Measurements from ENCODE around the gene AFAP1L1.
"Not testable (repeated sequence)": the region's sequence is repeated elsewhere in the genome, so short reads cannot be mapped to it uniquely, and the experiment has no call there.

Gene AFAP1L1

DNA sequence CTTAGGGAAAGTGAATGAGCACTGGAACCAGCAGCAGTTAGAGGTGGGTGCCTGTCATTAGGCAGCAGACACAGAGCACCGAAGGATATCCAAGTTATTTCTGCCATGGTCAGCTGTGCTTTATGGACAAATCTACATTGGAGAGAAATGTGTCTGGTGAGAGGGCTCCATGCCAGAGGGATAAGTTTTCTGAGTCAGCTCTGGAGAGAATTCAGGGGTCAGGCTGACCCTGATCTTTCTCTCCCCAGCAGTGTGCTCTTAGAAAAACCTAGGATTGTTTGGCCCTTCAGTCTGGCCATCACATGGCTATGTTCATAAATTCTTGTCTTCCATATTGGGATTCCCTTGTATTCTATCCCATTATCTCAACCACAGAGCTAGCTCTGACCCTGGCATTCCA is 116.3 kb downstream of the AFAP1L1 start:
- DNase-seq (ENCODE audit: low spot score) = no peak
- ChIA-PET CTCF (interaction anchor here (0.6 to 2.1 kb wide), 4 partner anchors 16 to 165 kb away, joined by 3 to 9 read pairs (median 5); no protein-coding TSS in a partner anchor), POLR2A (ENCODE audit: low non-redundant PET) (no interaction called here)
- TF ChIP-seq, protein P1, sequence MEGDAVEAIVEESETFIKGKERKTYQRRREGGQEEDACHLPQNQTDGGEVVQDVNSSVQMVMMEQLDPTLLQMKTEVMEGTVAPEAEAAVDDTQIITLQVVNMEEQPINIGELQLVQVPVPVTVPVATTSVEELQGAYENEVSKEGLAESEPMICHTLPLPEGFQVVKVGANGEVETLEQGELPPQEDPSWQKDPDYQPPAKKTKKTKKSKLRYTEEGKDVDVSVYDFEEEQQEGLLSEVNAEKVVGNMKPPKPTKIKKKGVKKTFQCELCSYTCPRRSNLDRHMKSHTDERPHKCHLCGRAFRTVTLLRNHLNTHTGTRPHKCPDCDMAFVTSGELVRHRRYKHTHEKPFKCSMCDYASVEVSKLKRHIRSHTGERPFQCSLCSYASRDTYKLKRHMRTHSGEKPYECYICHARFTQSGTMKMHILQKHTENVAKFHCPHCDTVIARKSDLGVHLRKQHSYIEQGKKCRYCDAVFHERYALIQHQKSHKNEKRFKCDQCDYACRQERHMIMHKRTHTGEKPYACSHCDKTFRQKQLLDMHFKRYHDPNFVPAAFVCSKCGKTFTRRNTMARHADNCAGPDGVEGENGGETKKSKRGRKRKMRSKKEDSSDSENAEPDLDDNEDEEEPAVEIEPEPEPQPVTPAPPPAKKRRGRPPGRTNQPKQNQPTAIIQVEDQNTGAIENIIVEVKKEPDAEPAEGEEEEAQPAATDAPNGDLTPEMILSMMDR (conservative IDR thresholded peaks at IDR 0.05; ENCODE audit: low read depth) = no peak
- H3K27ac ChIP-seq = no peak overlapping the region

DNA sequence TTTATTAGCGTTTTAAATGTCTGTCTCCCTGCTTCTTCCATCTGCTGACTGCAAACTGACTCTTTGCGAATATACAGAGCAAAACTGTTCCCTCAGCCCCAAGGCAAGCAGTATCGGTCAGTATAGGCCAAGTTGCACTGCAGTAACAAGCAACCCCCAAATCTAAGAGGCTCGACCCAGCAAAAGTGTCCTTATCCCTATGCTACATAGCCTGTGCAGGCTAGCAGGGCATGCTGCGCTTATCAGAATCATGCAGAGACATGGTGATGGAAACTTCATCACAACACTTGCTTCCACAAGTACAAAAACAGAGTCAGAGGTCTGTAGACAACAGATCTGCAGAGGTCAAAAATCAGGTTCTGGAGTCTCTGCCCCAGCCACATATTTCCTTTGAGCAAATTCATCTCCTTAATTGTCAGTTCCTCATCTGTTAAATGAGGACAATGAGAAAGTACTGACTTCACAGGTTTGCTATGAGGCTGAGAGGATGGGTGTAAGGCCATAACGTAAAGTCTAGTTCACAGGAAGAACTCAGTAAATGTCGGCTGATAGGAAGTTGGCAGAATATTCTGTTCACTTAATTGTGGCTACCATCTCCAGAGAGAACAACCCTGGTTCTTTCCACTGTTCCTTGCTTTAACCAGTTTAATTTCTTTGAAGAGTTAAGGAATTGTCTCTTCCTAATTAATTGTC is 117.0 kb downstream of the AFAP1L1 start:
- TF ChIP-seq, protein P1 (conservative IDR thresholded peaks at IDR 0.05; ENCODE audit: low read depth) = no peak
- DNase-seq (ENCODE audit: low spot score) = no peak
- no peak overlapping the region for H3K27ac ChIP-seq
- ChIA-PET POLR2A (ENCODE audit: low non-redundant PET) (no interaction called here), CTCF (interaction anchor here (0.6 to 1.7 kb wide), 4 partner anchors 7 to 165 kb away, joined by 3 to 7 read pairs (median 4); no protein-coding TSS in a partner anchor)

DNA sequence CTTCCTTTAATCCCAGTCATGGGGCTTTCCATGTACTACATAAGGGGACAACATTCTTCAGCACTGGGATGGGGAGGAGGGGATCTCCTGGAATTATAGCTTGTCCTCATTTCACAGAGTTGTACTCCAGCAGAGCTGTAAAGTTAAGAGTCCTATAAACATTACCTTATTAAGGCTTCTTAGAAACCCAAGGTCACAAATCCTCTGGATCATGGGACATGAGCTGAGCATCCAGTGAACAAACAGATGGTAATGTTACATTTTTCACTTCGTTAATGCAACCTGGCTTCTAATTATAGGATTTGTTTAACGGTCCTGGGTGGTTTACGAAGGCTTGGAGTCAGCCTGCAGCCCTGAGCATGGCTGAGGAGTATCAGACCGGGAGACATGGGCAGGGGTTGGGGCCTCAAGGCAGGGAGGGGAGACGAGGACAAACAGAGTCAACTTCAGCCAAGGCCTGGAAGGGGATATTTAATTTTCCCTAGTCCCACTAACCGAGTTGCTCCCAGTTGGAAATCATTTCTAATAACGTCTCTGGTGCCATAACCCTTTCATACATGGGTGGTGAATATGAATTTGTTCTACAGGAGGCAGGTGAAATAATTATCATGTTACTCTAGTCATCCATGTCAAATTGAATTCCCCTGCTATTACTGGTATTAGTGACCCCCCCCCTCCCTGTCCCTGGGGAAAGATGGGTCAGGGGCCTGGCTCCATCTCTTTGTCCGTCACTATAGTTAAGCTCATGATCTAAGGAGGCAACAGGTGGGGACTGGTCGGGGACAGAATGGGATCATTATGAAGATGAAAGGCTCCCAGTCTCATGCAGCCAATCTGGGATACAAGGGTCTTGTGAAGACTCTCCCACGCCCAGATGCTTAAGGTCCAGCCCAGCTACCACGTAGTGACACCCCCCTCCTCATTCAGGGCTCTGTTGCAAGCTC is 118.2 kb downstream of the AFAP1L1 start:
- TF ChIP-seq, protein P1 (conservative IDR thresholded peaks at IDR 0.05; ENCODE audit: low read depth) = no peak
- CTCF ChIA-PET = interaction anchor here (1.1 kb wide), 2 partner anchors 9 to 17 kb away, joined by 3 to 4 read pairs; no protein-coding TSS in a partner anchor
- no peak for DNase-seq (ENCODE audit: low spot score)
- H3K27ac ChIP-seq = no peak overlapping the region
- POLR2A ChIA-PET (ENCODE audit: low non-redundant PET) = no interaction called here

DNA sequence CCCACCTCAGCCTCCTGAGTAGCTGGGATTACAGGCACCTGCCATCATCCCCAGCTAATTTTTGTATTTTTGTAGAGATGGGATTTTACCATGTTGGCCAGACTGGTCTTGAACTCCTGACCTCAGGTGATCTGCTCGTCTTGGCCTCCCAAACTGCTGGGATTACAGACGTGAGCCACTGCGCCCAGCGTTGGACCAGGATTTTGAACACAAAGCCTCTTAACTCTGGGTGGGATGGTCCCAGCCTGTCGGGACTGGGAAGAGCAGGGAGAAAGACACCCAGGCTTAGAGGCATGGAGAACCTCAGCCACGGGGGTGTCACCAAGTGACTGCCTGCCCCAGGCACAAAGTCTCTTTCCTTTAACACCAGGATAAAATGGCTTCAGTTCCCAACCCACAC is 119.4 kb downstream of the AFAP1L1 start:
- CTCF ChIA-PET; H3K27ac ChIP-seq; DNase-seq (ENCODE audit: low spot score): not testable (repeated sequence)
- POLR2A ChIA-PET (ENCODE audit: low non-redundant PET) = interaction anchor here (0.6 kb wide), 1 partner anchor 1296 kb away, joined by 3 read pairs; no protein-coding TSS in a partner anchor

Measured in RWPE1 (cell line).